Measurements from ENCODE around the gene TUSC2.

Gene TUSC2, protein sequence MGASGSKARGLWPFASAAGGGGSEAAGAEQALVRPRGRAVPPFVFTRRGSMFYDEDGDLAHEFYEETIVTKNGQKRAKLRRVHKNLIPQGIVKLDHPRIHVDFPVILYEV

GRCh38 chr3:50327943-50328691, at the start of gene TUSC2:
TSS of gene TUSC2 (minus strand) at chr3:50328223. CDS start at chr3:50328099, 124 bp downstream.
- no peaks in the 10 kb centered on the region for H4K20me1 ChIP-seq (ENCODE audit: insufficient read depth)
- no peaks in the 10 kb centered on the region for H3K4me1 ChIP-seq (ENCODE audit: low read depth, poor library complexity, severe bottlenecking)
- H3K4me2 ChIP-seq: peak within 1 kb of the TSS; percentile 48
- H3K27ac ChIP-seq: peak within 1 kb of the TSS; percentile 43; the same call in 1 of the 2 replicates
- H2AFZ ChIP-seq (ENCODE audit: low read depth): 0 out of 2 replicates have a peak within 1 kb of the TSS, but pooled peaks have one; percentile 8
- peak within 1 kb of the TSS; percentile 77; the same call in 1 of the 2 replicates for H3K9ac ChIP-seq
- TF ChIP-seq, protein P1, sequence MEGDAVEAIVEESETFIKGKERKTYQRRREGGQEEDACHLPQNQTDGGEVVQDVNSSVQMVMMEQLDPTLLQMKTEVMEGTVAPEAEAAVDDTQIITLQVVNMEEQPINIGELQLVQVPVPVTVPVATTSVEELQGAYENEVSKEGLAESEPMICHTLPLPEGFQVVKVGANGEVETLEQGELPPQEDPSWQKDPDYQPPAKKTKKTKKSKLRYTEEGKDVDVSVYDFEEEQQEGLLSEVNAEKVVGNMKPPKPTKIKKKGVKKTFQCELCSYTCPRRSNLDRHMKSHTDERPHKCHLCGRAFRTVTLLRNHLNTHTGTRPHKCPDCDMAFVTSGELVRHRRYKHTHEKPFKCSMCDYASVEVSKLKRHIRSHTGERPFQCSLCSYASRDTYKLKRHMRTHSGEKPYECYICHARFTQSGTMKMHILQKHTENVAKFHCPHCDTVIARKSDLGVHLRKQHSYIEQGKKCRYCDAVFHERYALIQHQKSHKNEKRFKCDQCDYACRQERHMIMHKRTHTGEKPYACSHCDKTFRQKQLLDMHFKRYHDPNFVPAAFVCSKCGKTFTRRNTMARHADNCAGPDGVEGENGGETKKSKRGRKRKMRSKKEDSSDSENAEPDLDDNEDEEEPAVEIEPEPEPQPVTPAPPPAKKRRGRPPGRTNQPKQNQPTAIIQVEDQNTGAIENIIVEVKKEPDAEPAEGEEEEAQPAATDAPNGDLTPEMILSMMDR (conservative IDR thresholded peaks at IDR 0.05; ENCODE audit: low read depth, low read length): no peak
- H3K27me3 ChIP-seq (ENCODE audit: insufficient read depth, low read depth): no peaks in the 10 kb centered on the region
- peak within 1 kb of the TSS; percentile 92 for H3K4me3 ChIP-seq (IDR thresholded peaks at IDR 0.05; ENCODE audit: insufficient read depth, low read depth, low read length)
- H3K79me2 ChIP-seq (ENCODE audit: insufficient read depth, low read depth): peaks cover 8% of the 10 kb centered on the region; the same call in 1 of the 2 replicates
- no peaks in the 10 kb centered on the region for H3K36me3 ChIP-seq (ENCODE audit: insufficient read depth)

DNA sequence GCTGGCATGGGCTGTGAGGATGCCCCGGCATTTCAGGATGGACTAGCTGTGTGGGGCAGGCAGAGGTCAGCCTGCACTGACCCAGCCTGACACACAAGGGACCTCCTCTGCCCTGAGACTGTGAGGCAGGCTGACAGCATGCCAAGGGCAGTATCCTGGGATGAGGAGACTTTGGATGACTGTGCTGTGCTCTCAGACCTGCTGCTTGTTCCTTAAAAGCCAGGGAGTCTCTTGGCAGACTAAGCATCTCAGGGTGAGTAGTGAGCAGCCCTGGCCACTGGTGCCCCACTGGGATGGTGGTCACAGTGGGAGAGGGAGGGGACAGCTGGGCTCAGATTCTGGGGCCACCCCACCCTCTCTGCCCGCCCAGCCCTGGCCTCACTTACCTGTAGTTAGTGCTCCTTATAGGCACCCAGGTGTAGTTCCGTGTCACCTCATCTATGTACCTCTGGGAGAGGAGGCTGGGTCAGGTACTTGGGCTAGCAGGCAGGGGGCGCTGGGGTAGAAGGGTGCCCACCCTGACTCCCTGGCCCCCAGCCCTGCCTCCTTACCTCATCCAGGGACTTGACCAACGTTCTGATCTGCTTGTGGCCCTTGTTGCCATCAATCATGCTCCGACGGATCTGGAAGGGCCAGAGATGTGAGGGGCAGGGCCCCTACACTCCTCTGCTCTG, 47.4 kb upstream of the TUSC2 start:
- Histone ChIP-seq H3K36me3 (ENCODE audit: insufficient read depth) (no peaks in the 10 kb centered on the region), H2AFZ (ENCODE audit: low read depth) (no peak overlapping the region), H3K27ac (no peak overlapping the region), H3K9ac (no peak overlapping the region), H3K4me3 (IDR thresholded peaks at IDR 0.05; ENCODE audit: insufficient read depth, low read depth, low read length) (no peak overlapping the region), H3K27me3 (ENCODE audit: insufficient read depth, low read depth) (no peaks in the 10 kb centered on the region), H4K20me1 (ENCODE audit: insufficient read depth) (no peaks in the 10 kb centered on the region), H3K4me1 (ENCODE audit: low read depth, poor library complexity, severe bottlenecking) (peaks cover 22% of the 10 kb centered on the region), H3K79me2 (ENCODE audit: insufficient read depth, low read depth) (no peaks in the 10 kb centered on the region), H3K4me2 (no peak overlapping the region)
- TF ChIP-seq, protein P1 (conservative IDR thresholded peaks at IDR 0.05; ENCODE audit: low read depth, low read length): no peak

GRCh38 chr3:50374363-50375257, 46.6 kb upstream of the TUSC2 start:
- Histone ChIP-seq H3K36me3 (ENCODE audit: insufficient read depth) (no peaks in the 10 kb centered on the region), H3K4me2 (peak overlapping the region; percentile 42), H2AFZ (ENCODE audit: low read depth) (no peak overlapping the region), H3K4me3 (IDR thresholded peaks at IDR 0.05; ENCODE audit: insufficient read depth, low read depth, low read length) (no peak overlapping the region), H3K79me2 (ENCODE audit: insufficient read depth, low read depth) (no peaks in the 10 kb centered on the region), H3K4me1 (ENCODE audit: low read depth, poor library complexity, severe bottlenecking) (peaks cover 22% of the 10 kb centered on the region), H3K27ac (no peak overlapping the region), H4K20me1 (ENCODE audit: insufficient read depth) (no peaks in the 10 kb centered on the region), H3K9ac (no peak overlapping the region), H3K27me3 (ENCODE audit: insufficient read depth, low read depth) (no peaks in the 10 kb centered on the region)
- TF ChIP-seq, protein P1 (conservative IDR thresholded peaks at IDR 0.05; ENCODE audit: low read depth, low read length): no peak
